Panc1 (cell line): ENCODE data around the gene ADGRL3. TPM values are rescaled to one million over a fixed set of nuclear protein-coding genes. Genes with fewer than 3 reads are reported as not detected.

Experiments used
- ATAC-seq: fragments of 200-7000 bp; cut with Tn5 transposase; 2 replicates; pipeline ENCODE4 v1.9.1; 2020; ENCODE audit warnings: mild to moderate bottlenecking, moderate library complexity
- BruUV-seq: library from RNA; stranded (reverse); fragments of 400-500 nt; replicated peaks from 2 replicates; lab custom pipeline; 2021; lab: Mats Ljungman, UMichigan
- CTCF ChIA-PET: fragments of 300-600 bp; sonication (Branson Sonifier 250); formaldehyde crosslinking; loops from one replicate; lab custom pipeline; 2022; ENCODE audit warnings: antibody characterized with exemption; lab: Charles Lee
- POLR2A ChIA-PET: fragments of 300-600 bp; sonication (Branson Sonifier 250); formaldehyde crosslinking; loops from one replicate; lab custom pipeline; 2022; ENCODE audit warnings: antibody characterized with exemption; lab: Charles Lee
- DNase-seq: peaks from one replicate; pipeline ENCODE4 v3.0.0-alpha.2; 2010; ENCODE audit warnings: low read depth, low spot score
- H3K27ac ChIP-seq: 2 replicates; pipeline ENCODE4 v1.5.1; 2011; ENCODE audit warnings: mild to moderate bottlenecking, low read length, inconsistent platforms
- H3K27me3 ChIP-seq: fragments of 200-500 bp; sonication (Bioruptor generic); 2 replicates; pipeline ENCODE4 v1.6.0; 2014; ENCODE audit warnings: low read length, inconsistent platforms; ENCODE audit not compliant: control insufficient read depth, insufficient read depth
- H3K36me3 ChIP-seq: fragments of 200-500 bp; sonication (Bioruptor generic); 2 replicates; pipeline ENCODE4 v1.5.1; 2014; ENCODE audit warnings: inconsistent platforms, mild to moderate bottlenecking, low read length, moderate library complexity; ENCODE audit not compliant: control insufficient read depth, insufficient read depth
- H3K4me1 ChIP-seq: 2 replicates; pipeline ENCODE4 v1.5.1; 2011; ENCODE audit warnings: inconsistent platforms, mild to moderate bottlenecking, low read length, moderate library complexity; ENCODE audit not compliant: control insufficient read depth, insufficient read depth
- H3K4me3 ChIP-seq, 2 experiments: 2 replicates each; pipeline ENCODE4 v1.5.1; 2011 to 2012; ENCODE audit warnings: low read depth in 2 of 2, low read length in 2 of 2, mild to moderate bottlenecking in 2 of 2, inconsistent platforms in 1 of 2, moderate library complexity in 1 of 2
- H3K9me3 ChIP-seq: fragments of 200-500 bp; sonication (Bioruptor generic); 2 replicates; pipeline ENCODE4 v1.5.1; 2014; ENCODE audit warnings: low read depth, mild to moderate bottlenecking, inconsistent platforms, low read length, moderate library complexity; ENCODE audit not compliant: control insufficient read depth, insufficient read depth
- POLR2AphosphoS5 ChIP-seq: IDR thresholded peaks from 2 replicates; pipeline ENCODE4 v1.6.1; 2012; ENCODE audit warnings: mild to moderate bottlenecking, low read depth, low read length, moderate library complexity
- REST ChIP-seq, 2 experiments: IDR thresholded peaks; 2 replicates each; pipeline ENCODE4 v1.6.1; 2011 to 2012; ENCODE audit warnings: low read depth in 2 of 2, control low read depth in 1 of 2, low read length in 1 of 2, mild to moderate bottlenecking in 1 of 2, moderate library complexity in 1 of 2; ENCODE audit not compliant: insufficient read depth in 1 of 2
- SIN3A ChIP-seq: IDR thresholded peaks from 2 replicates; pipeline ENCODE4 v1.6.1; 2012; ENCODE audit warnings: low read depth, mild to moderate bottlenecking, low read length, moderate library complexity, borderline replicate concordance; ENCODE audit not compliant: insufficient read depth
- TCF7L2 ChIP-seq: IDR thresholded peaks from 2 replicates; pipeline ENCODE4 v1.6.1; 2011; ENCODE audit warnings: mild to moderate bottlenecking, low read depth, low read length, inconsistent platforms
- in situ Hi-C: cut with HindIII; loops from 2 replicates; pipeline ENCODE4 v1.10.0; 2016; ENCODE audit warnings: low sequenced_read_pairs, low pct_unique_long_range_greater_than_20kb
- intact Hi-C: fragments of 100-400 bp; cut with micrococcal nuclease; formaldehyde crosslinking; loops from one replicate; pipeline ENCODE4 v1.10.0; 2022; ENCODE audit not compliant: unreplicated experiment
- total RNA-seq: library from RNA; stranded (reverse); gene quantifications from one replicate; pipeline ENCODE4 v1.2.1, GENCODE V29; 2021; ENCODE audit not compliant: unreplicated experiment
- TF ChIP-seq, protein P1 (sequence below): fragments of 450-650 bp; IDR thresholded peaks from 2 replicates; pipeline ENCODE4 v1.5.1; 2017; ENCODE audit warnings: mild to moderate bottlenecking

ADGRL3 gene
- total RNA-seq, 1 experiment from 2014 or later, result 0.23 TPM

DNA sequence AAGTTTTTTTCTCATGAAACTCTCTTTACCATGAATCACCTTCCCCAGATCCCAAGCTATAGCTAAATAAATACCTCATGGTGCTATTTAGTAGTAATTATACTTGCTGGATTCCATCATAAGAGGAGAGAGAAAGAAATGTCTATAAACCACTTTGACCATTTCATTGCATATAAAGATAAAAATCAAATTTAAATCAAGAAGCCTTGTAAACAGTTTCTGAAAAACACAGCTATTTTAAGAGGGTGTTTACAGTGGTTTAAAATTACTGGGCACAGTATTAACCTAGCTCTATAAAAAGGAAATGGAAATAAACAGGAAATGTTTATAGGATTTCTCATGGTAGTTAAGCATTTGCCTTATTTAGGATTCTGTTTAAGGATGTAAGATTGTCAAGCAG lies 637.9 kb downstream of the ADGRL3 start:
- BruUV-seq, result no TSS peak
- in situ Hi-C loops, result no loop called here

DNA sequence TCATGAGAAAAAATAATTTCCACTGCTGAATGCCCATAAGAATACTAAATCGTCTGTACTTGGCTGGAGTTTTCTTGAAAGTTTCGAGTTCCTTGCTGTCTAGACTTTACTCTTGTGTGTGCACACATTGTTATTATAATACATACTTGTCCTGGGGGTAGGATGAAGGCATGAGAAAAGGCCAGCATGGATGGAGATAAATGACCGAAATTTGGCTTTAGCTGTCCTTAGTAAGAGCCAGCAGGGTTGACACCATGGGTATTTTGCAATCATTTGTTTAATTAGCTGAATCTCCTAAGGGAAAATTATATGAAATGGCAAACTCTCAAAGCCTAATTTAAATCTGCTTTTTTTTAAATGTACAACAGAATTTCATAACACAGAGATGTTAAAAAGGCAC lies 641.6 kb downstream of the ADGRL3 start:
- BruUV-seq, result no TSS peak
- no peaks in the 10 kb centered on the region for H3K9me3 ChIP-seq
- ATAC-seq (no peak), DNase-seq (no peak)
- no peaks in the 10 kb centered on the region for H3K4me1 ChIP-seq
- POLR2A ChIA-PET, result no interaction called here
- TF ChIP-seq TCF7L2 (no peak), REST (IDR thresholded peaks at IDR 0.05; ENCODE audit: insufficient read depth in 1 of 2, low read depth in 2 of 2, low read length in 1 of 2) (no peak), POLR2AphosphoS5 (no peak), SIN3A (no peak)
- TF ChIP-seq, protein P1, sequence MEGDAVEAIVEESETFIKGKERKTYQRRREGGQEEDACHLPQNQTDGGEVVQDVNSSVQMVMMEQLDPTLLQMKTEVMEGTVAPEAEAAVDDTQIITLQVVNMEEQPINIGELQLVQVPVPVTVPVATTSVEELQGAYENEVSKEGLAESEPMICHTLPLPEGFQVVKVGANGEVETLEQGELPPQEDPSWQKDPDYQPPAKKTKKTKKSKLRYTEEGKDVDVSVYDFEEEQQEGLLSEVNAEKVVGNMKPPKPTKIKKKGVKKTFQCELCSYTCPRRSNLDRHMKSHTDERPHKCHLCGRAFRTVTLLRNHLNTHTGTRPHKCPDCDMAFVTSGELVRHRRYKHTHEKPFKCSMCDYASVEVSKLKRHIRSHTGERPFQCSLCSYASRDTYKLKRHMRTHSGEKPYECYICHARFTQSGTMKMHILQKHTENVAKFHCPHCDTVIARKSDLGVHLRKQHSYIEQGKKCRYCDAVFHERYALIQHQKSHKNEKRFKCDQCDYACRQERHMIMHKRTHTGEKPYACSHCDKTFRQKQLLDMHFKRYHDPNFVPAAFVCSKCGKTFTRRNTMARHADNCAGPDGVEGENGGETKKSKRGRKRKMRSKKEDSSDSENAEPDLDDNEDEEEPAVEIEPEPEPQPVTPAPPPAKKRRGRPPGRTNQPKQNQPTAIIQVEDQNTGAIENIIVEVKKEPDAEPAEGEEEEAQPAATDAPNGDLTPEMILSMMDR, result no peak
- no peaks in the 10 kb centered on the region for H3K36me3 ChIP-seq
- in situ Hi-C loops (no loop called here), intact Hi-C loops (no loop called here)
- H3K27me3 ChIP-seq, result no peaks in the 10 kb centered on the region
- no peak overlapping the region for H3K4me3 ChIP-seq
- CTCF ChIA-PET, result no interaction called here
- no peak overlapping the region for H3K27ac ChIP-seq

More for the DNA sequence above, 637.9 kb downstream of the ADGRL3 start:
- H3K4me3 ChIP-seq, result no peak overlapping the region
- H3K4me1 ChIP-seq, result no peaks in the 10 kb centered on the region
- intact Hi-C loops, result no loop called here
- ATAC-seq, result no peak
- POLR2A ChIA-PET, result no interaction called here
- DNase-seq, result no peak
- TF ChIP-seq REST (IDR thresholded peaks at IDR 0.05; ENCODE audit: insufficient read depth in 1 of 2, low read depth in 2 of 2, low read length in 1 of 2) (no peak), SIN3A (no peak), TCF7L2 (no peak), POLR2AphosphoS5 (no peak)
- TF ChIP-seq, protein P1, result no peak
- CTCF ChIA-PET, result no interaction called here
- H3K9me3 ChIP-seq, result no peaks in the 10 kb centered on the region
- no peaks in the 10 kb centered on the region for H3K36me3 ChIP-seq
- no peaks in the 10 kb centered on the region for H3K27me3 ChIP-seq
- H3K27ac ChIP-seq, result no peak overlapping the region
